Sigmoid colon (tissue), 7 donors: ENCODE data around the gene CPZ. TPM values are rescaled to one million over a fixed set of nuclear protein-coding genes. Genes with fewer than 3 reads are reported as not detected.

Experiments
- DNase-seq: peaks from one replicate; pipeline ENCODE4 v3.0.0-alpha.2; 2019
- H3K27ac ChIP-seq, 4 donors: fragments of 200-600 bp; sonication (generic); one replicate each; pipeline ENCODE4 v1.5.1; 2016 to 2019; ENCODE audit warnings: mild to moderate bottlenecking in 1 of 4
- H3K27me3 ChIP-seq, 3 donors: fragments of 200-600 bp; sonication (generic); one replicate each; pipeline ENCODE4 v1.5.1; 2019; ENCODE audit warnings: mild to moderate bottlenecking in 1 of 3
- H3K36me3 ChIP-seq, 4 donors: fragments of 200-600 bp; sonication (generic); one replicate each; pipeline ENCODE4 v1.5.1; 2016 to 2019
- H3K4me1 ChIP-seq, 4 donors: fragments of 200-600 bp; sonication (generic); one replicate each; pipeline ENCODE4 v1.5.1; 2017 to 2019
- H3K4me3 ChIP-seq, 4 donors: fragments of 200-600 bp; sonication (generic); one replicate each; pipeline ENCODE4 v1.5.1; 2017 to 2019; ENCODE audit warnings: mild to moderate bottlenecking in 2 of 4, moderate library complexity in 1 of 4
- H3K9me3 ChIP-seq, 4 donors: fragments of 200-600 bp in 3 of 4; sonication (generic) in 3 of 4; one replicate each; pipeline versions ENCODE4 v1.5.1 to v1.6.1; 2013 to 2019
- CTCF ChIP-seq, 4 experiments: fragments of 450-650 bp in 3 of 4; fragments of 200-600 bp in 1 of 4; IDR thresholded peaks; one replicate each; pipeline ENCODE4 v1.5.1; 2016 to 2019; ENCODE audit warnings: antibody characterized with exemption in 4 of 4, mild to moderate bottlenecking in 3 of 4, moderate library complexity in 2 of 4
- EP300 ChIP-seq, 4 donors: sonication (generic); formaldehyde crosslinking; IDR thresholded peaks; one replicate each; pipeline ENCODE4 v1.6.1; 2017; ENCODE audit warnings: antibody characterized with exemption in 4 of 4
- POLR2A ChIP-seq, 2 donors: fragments of 450-650 bp; IDR thresholded peaks; one replicate each; pipeline ENCODE4 v1.6.1; 2016; ENCODE audit warnings: antibody characterized with exemption in 2 of 2, mild to moderate bottlenecking in 2 of 2, moderate library complexity in 2 of 2
- POLR2AphosphoS5 ChIP-seq, 4 donors: sonication (generic); formaldehyde crosslinking; IDR thresholded peaks; one replicate each; pipeline ENCODE4 v1.6.1; 2017; ENCODE audit warnings: antibody characterized with exemption in 4 of 4
- WGBS, 2 donors: extraction: QIAGEN DNeasy Blood & Tissue Kit; methylation state at CpG; one replicate each; pipeline ENCODE4 v1.1.7; 2013; 5-methylcytosine and 5-hydroxymethylcytosine counted together
- intact Hi-C: fragments of 100-400 bp; cut with DNase I; formaldehyde crosslinking; loops from one replicate; pipeline ENCODE4 v1.15.1; 2023
- polyA plus RNA-seq, 3 donors: library from polyadenylated mRNA; stranded (reverse); fragments of 200-250 nt; gene quantifications; one replicate each; pipeline ENCODE4 v1.2.3, GENCODE V29; 2013
- total RNA-seq, 4 donors: library from RNA; depleted of rRNA; stranded (reverse); fragments of >200 nt; gene quantifications; one replicate each; pipeline ENCODE4 v1.1.0, GENCODE V29; 2016
- donor health status: healthy with polysubstance abuse.
- donor health status: Bipolar disorder and iron deficiency.
- donor health status: healthy.

Gene CPZ
- total and polyA plus RNA-seq, 7 donors = 0.46 to 8.3 (median 1.8) TPM

GRCh38 chr4:8577046-8577445, 15.5 kb upstream of the CPZ start:
- Histone ChIP-seq H3K27me3 (peaks cover 23 to 34% (median 31%) of the 10 kb centered on the region in 3 donors), H3K4me1 (peaks cover 0 to 8% (median 0%) of the 10 kb centered on the region in 4 donors), H3K36me3 (no peaks in the 10 kb centered on the region), H3K4me3 (no peak overlapping the region), H3K9me3 (no peaks in the 10 kb centered on the region), H3K27ac (no peak overlapping the region)
- intact Hi-C loops = no loop called here
- 71 to 72% methylated on average over 8 of the region's 8 CpGs for WGBS, 2 donors
- peak; percentile 56 for DNase-seq
- no peak for TF ChIP-seq POLR2AphosphoS5 (IDR thresholded peaks at IDR 0.05)
- no peak for TF ChIP-seq POLR2A (IDR thresholded peaks at IDR 0.05)
- no peak for TF ChIP-seq CTCF (IDR thresholded peaks at IDR 0.05)
- no peak for TF ChIP-seq EP300 (IDR thresholded peaks at IDR 0.05)

- Histone ChIP-seq H3K4me3 (no peak overlapping the region), H3K27me3 (peaks cover 23 to 40% (median 38%) of the 10 kb centered on the region in 3 donors), H3K4me1 (peaks cover 0 to 8% (median 0%) of the 10 kb centered on the region in 4 donors), H3K9me3 (no peaks in the 10 kb centered on the region), H3K27ac (no peak overlapping the region), H3K36me3 (no peaks in the 10 kb centered on the region)
- WGBS, 2 donors = 82 to 83% methylated on average over 4 of the region's 4 CpGs
- DNase-seq = no peak
- TF ChIP-seq EP300 (IDR thresholded peaks at IDR 0.05) (no peak), POLR2A (IDR thresholded peaks at IDR 0.05) (no peak), POLR2AphosphoS5 (IDR thresholded peaks at IDR 0.05) (no peak), CTCF (IDR thresholded peaks at IDR 0.05) (no peak)
- intact Hi-C loops = no loop called here
Measured at GRCh38 chr4:8577972-8578371, 14.6 kb upstream of the CPZ start.

- TF ChIP-seq POLR2A (IDR thresholded peaks at IDR 0.05) = no peak
- no peak for TF ChIP-seq POLR2AphosphoS5 (IDR thresholded peaks at IDR 0.05)
- TF ChIP-seq CTCF (IDR thresholded peaks at IDR 0.05) = no peak
- no peak for TF ChIP-seq EP300 (IDR thresholded peaks at IDR 0.05)
- H3K27ac ChIP-seq = no peak overlapping the region
- no peaks in the 10 kb centered on the region for H3K36me3 ChIP-seq
- H3K9me3 ChIP-seq = no peaks in the 10 kb centered on the region
- DNase-seq = no peak
- intact Hi-C loops = no loop called here
- no peak overlapping the region for H3K4me3 ChIP-seq
- 64 to 71% methylated on average over 3 of the region's 3 CpGs for WGBS, 2 donors
- H3K4me1 ChIP-seq = peaks cover 0 to 8% (median 0%) of the 10 kb centered on the region in 4 donors
- peaks cover 23 to 47% (median 38%) of the 10 kb centered on the region in 3 donors for H3K27me3 ChIP-seq
Measured at GRCh38 chr4:8578717-8579116, 13.8 kb upstream of the CPZ start.

GRCh38 chr4:8579526-8580320, 12.8 kb upstream of the CPZ start:
- intact Hi-C loops = no loop called here
- H3K27me3 ChIP-seq = peaks cover 23 to 52% (median 38%) of the 10 kb centered on the region in 3 donors
- no peak for TF ChIP-seq POLR2A (IDR thresholded peaks at IDR 0.05)
- peak; percentile 18 for DNase-seq
- no peak overlapping the region for H3K4me3 ChIP-seq
- no peaks in the 10 kb centered on the region for H3K36me3 ChIP-seq
- H3K9me3 ChIP-seq = no peaks in the 10 kb centered on the region
- H3K4me1 ChIP-seq = peaks cover 0 to 8% (median 0%) of the 10 kb centered on the region in 4 donors
- WGBS, 2 donors = 34 to 35% methylated on average over 12 of the region's 12 CpGs
- no peak overlapping the region for H3K27ac ChIP-seq

GRCh38 chr4:8580321-8581093, 12.1 kb upstream of the CPZ start, which contains the start of gene GPR78:
Gene GPR78 (plus strand): TSS chr4:8580392. CDS start chr4:8580983, 591 bp downstream.
- Histone ChIP-seq H3K4me3 (no peak within 1 kb of the TSS), H3K4me1 (peaks cover 0 to 8% (median 0%) of the 10 kb centered on the region in 4 donors), H3K27me3 (peaks cover 23 to 59% (median 38%) of the 10 kb centered on the region in 3 donors), H3K27ac (no peak within 1 kb of the TSS), H3K9me3 (no peaks in the 10 kb centered on the region), H3K36me3 (no peaks in the 10 kb centered on the region)
- WGBS, 2 donors = 9 to 14% methylated on average over 63 of the region's 63 CpGs
- TF ChIP-seq EP300 (IDR thresholded peaks at IDR 0.05) (no peak), POLR2A (IDR thresholded peaks at IDR 0.05) (no peak), POLR2AphosphoS5 (IDR thresholded peaks at IDR 0.05) (no peak), CTCF (IDR thresholded peaks at IDR 0.05) (no peak)
- intact Hi-C loops = no loop called here
- DNase-seq = peak; percentile 56
